GM12874 (cell line): ENCODE results near the gene TMEM82.

Source experiments
- TF ChIP-seq, protein P1 (sequence below): IDR thresholded peaks from 2 replicates; pipeline ENCODE4 v1.5.1; 2011; ENCODE audit warnings: low read depth, mild to moderate bottlenecking, control low read depth, low read length, moderate library complexity; ENCODE audit not compliant: insufficient read depth

Gene TMEM82

DNA sequence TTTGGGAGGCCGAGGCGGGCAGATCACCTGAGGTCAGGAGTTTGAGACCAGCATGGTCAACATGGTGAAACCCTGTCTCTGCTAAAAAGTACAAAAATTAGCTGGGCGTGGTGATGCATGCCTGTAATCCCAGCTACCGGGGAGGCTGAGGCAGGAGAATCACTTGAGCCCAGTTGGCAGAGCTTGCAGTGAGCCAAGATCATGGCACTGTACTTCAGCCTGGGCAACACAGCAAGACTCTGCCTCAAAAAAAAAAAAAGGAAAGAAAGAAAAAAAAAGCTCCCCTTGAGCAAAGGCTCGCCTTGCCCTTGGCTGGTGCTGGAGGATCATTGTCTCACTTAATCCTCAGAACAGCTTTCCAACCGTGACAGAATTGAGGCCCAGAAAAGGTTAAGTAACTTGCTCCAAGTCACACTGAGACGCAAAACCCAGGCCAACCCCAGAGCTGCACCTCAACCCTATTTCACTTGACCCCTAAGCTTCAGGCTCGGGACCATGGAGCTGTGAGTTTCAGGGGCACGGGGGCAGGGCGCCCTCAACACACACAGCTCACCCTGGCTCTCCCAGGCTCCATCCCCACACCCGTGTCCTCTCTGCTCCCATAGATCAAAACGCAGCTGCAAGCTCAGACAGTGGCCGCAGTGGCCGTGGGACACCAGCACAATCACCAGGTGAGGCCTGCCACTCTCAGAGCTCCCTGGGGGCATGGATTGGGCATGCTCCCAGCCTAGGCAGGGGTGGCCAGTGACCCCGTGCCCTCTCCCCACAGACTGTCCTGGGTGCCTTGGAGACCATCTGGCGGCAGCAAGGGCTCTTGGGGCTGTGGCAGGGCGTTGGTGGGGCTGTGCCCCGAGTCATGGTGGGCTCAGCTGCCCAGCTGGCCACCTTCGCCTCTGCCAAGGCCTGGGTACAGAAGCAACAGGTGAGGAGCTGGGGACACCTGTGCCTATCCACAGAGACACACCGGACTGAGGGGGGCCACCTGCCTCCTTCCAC lies 4.7 kb upstream of the TMEM82 start:
- TF ChIP-seq, protein P1, sequence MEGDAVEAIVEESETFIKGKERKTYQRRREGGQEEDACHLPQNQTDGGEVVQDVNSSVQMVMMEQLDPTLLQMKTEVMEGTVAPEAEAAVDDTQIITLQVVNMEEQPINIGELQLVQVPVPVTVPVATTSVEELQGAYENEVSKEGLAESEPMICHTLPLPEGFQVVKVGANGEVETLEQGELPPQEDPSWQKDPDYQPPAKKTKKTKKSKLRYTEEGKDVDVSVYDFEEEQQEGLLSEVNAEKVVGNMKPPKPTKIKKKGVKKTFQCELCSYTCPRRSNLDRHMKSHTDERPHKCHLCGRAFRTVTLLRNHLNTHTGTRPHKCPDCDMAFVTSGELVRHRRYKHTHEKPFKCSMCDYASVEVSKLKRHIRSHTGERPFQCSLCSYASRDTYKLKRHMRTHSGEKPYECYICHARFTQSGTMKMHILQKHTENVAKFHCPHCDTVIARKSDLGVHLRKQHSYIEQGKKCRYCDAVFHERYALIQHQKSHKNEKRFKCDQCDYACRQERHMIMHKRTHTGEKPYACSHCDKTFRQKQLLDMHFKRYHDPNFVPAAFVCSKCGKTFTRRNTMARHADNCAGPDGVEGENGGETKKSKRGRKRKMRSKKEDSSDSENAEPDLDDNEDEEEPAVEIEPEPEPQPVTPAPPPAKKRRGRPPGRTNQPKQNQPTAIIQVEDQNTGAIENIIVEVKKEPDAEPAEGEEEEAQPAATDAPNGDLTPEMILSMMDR = no peak

DNA sequence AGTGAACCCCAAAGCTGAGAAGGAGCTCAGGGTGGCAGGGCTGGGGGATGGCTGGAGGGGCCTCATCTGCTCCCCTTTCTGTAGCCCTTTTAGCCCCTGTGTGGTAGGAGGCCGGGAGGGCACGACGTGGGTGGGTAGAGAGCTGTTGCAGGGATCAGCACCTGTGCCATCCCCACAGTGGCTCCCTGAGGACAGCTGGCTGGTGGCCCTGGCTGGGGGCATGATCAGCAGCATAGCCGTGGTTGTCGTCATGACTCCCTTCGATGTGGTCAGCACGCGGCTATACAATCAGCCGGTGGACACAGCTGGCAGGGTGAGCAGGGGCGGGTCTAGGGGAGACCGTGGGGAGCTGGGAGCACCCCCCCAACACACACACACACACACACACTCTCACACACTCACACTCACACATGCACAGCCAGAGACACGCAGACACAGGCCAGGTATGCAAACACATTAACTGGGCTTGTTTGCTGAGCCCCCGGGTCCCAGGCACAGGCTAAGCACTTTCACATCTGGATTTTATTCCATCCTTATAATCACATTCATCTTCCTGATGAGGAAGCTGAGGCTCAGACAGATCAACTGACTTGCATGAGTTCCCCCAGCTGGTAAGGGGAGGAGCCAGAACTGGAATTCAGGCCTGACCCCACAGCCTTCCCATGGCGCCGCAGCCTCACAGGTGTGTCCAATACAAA lies 3.7 kb upstream of the TMEM82 start:
- TF ChIP-seq, protein P1 = no peak

DNA sequence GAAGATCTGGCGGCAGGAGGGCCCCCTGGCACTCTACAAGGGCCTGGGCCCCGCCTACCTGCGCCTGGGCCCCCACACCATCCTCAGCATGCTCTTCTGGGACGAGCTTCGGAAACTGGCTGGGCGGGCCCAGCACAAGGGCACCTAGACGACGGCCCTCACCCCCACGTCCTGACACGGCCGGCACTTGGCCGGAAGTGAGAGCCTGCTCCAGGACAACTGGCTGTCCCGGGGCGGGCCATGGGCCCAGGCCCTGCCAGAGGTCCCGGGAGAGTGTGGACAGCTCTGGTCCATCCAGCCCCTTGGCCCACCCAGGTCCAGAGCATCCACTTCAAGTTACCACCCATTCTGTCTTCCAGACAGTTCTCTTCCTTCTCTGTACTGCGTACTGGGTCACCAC lies 3.0 kb upstream of the TMEM82 start:
- TF ChIP-seq, protein P1 = no peak

DNA sequence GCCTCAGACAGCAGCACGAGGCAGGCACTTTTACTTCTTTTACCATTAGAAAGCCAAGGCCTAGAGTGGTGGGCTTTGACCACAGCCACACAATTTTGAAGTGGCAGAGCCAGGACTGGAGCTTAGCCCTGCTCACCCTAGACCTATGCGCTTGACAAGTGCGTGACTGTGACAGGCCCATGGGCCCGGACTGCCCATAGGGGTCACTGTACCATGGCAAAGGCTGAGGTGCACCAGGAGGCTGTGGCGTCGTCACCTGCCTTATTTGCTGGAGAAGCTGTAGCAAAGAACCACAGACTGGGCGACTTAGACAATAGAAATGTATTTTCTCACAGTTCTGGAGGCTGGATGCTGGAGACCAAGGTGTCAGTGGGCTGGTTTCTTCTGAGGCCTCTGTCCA lies 2.6 kb upstream of the TMEM82 start:
- TF ChIP-seq, protein P1 = no peak

DNA sequence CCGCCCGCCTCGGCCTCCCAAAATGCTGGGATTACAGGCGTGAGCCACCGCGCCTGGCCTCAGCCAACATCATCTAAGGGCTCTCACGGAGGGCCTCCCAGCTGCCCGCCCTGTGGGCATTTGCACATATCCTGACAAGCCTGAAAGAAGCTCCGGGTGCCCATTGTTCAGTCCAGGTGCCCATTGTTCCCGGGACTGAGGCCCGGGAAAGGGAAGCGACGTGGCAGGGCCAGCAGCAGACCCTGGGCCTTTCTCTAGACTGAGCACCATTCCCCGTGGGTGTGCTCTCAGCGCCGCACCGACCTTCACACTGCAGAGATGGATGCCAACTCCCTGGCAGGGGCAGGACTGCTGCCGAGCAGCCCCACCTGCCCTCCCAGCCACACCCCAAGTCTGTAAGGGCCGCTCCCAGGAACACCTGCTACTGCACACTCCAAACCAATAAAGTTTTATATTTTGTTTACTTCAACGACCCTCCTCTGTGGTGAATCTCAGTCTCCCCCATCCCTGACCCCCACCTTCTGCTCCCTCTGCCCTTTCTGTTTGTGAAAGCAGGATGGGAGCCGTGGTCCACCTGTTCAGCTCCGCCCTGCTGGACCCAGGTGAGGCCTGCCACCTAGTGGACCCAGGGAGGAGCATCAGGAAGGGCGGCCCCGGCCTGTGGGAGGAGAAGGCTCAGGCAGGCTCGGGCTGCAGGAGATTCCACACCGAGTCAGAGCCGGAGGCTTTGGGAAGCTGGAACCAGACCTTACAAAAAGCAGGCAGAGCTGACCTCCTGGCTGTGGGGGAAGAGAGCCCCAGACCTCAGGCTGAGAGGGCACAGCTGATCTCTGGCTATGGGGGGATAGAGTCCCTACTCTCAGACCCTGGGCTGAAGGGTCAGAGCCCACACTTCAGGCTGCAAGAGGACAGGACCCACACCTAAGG lies 1.1 kb upstream of the TMEM82 start:
- TF ChIP-seq, protein P1 = peak; percentile 92

DNA sequence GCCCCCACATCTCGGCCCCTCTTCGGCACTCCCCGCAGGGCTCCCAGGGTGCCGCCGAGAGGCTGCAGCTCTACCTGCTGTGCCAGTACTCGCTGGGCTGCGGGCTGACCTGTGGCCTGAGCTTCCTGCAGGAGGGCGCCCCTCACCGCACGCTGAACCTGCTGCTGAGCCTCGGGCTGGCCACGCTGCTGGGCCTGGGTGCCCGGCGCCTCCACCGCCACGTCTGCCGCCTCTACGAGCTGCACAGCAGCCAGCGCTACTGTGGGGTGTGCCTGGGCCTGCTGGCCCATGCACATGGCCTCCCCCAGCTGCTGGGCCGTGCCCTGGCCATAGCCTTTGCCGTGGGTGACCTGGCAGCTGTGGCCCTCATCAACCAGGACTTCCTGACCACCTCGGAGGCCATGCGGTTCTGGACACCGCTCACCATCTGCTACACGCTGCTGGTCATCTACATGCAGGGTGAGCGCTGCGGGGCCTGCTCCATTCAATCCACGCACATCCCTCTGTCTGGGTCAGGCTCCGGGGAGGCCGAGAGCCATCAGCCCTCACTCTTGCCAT lies 1.9 kb downstream of the TMEM82 start:
- TF ChIP-seq, protein P1 = no peak
